ENCODE measurements around the gene MAP4K2.

- TF ChIP-seq EZH2 (IDR thresholded peaks at IDR 0.05; ENCODE audit: borderline replicate concordance, low read depth, low read length, poor library complexity, severe bottlenecking): no peak
- TF ChIP-seq CTCF (conservative IDR thresholded peaks at IDR 0.05; ENCODE audit: low read depth, low read length): no peak
These were observed 34.7 kb downstream of the MAP4K2 start for GRCh38 chr11:64768300-64768694.
